ENCODE results near the gene NPAS3. TPM values are rescaled to one million over a fixed set of nuclear protein-coding genes. Genes with fewer than 3 reads are reported as not detected.

NPAS3 gene
- total RNA-seq, 1 experiment from 2014 or later: 0.90 TPM

DNA sequence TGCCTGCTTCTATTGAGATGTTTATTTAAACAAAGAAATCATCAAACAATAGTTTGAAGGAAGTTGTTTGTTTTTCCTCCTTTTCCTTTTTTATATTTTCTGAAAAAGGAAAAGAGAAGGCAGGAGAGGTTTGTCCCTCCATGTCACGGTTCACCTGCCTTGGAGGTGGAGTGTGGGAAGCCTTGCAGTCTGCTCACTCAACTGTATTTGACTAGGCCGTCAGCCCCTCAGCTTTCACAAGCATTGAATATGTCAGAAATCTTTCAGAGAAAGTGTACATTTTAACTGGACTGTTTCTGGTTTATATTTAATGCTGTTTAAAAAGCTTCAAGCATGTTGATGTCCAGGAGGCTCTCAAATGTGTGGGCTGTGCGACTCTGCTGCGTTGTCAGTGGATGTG is 370.4 kb downstream of the NPAS3 start:
- in situ Hi-C loops (cut with HindIII; ENCODE audit: low pct_unique_long_range_greater_than_20kb, low sequenced_read_pairs): no loop called here
- DNase-seq (ENCODE audit: low read depth, low spot score): no peak

DNA sequence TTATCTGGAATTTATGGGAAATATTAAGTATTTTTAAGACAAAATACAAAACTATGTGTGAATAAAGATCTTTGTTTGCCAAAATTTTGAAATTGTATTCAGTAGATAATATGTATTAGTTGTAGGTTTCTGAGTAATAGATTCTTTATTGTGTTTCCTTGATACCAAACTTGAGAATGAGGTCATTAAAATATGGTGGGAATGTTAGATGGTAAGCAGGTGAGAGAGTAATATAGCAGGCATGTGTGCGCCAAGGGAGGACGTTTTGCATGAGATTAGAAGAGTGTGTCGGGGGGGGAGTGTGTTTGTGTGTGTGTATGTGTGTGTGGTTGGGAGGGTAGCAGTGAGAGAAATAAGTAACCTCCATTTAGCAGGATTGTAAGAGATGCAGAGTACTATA is 376.5 kb downstream of the NPAS3 start:
- no peak for DNase-seq (ENCODE audit: low read depth, low spot score)
- in situ Hi-C loops (cut with HindIII; ENCODE audit: low pct_unique_long_range_greater_than_20kb, low sequenced_read_pairs): no loop called here

DNA sequence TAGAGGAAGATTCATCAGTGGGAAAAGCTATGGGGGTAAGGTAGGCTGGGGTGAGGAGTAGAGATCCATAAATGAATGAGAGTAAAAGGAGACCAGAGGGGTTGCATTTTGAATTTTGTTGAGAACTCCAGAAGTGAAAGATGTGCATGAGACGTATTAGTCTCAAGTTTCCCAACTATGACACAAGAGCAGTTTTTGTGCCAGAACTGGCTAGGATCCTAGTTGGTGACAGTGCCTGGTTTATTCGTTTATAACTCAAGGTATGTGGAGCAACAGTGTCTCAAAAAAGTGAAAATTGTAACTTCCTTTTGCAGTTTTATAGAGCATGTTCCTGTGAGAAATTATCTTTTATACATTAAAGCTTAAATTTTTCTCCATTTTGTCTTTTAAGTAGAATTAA is 377.0 kb downstream of the NPAS3 start:
- in situ Hi-C loops (cut with HindIII; ENCODE audit: low pct_unique_long_range_greater_than_20kb, low sequenced_read_pairs): no loop called here
- DNase-seq (ENCODE audit: low read depth, low spot score): no peak

DNA sequence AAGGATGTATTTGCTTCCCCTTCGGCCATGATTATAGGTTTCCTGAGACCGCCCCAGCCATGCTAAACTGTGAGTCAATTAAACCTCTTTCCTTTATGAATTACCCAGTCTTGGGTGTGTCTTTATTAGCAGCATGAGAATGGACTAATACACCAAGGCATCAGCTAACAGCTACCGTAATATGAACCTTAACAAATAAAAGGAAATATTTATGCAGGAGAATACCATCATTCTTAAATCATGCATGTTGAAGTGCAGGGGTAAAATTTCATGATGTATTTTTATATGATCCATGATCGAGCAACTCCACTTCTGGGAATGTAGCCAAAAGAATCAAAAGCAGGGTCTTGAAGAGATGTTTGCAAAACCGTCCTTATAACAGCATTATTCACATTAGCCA is 379.0 kb downstream of the NPAS3 start:
- no peak for DNase-seq (ENCODE audit: low read depth, low spot score)
- in situ Hi-C loops (cut with HindIII; ENCODE audit: low pct_unique_long_range_greater_than_20kb, low sequenced_read_pairs): no loop called here

DNA sequence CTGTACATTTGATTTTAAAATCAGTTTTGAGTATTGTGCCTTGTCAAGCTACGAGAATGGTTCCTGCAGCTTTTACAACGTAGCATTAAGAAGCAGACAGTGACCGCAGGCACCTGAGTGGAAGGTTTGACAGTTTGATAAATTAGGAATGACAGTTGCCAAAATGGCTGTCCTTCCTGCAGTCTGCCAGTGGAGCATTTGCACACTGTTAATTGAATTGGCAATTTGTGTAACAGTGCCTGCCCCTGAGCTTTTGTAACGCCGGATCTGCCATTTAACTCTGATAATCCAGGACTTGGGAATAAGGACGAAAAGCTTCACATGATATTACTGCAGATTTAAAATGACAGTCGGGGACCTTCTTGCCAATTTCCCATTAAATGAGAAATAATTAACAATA is 385.3 kb downstream of the NPAS3 start:
- in situ Hi-C loops (cut with HindIII; ENCODE audit: low pct_unique_long_range_greater_than_20kb, low sequenced_read_pairs): no loop called here
- DNase-seq (ENCODE audit: low read depth, low spot score): no peak

DNA sequence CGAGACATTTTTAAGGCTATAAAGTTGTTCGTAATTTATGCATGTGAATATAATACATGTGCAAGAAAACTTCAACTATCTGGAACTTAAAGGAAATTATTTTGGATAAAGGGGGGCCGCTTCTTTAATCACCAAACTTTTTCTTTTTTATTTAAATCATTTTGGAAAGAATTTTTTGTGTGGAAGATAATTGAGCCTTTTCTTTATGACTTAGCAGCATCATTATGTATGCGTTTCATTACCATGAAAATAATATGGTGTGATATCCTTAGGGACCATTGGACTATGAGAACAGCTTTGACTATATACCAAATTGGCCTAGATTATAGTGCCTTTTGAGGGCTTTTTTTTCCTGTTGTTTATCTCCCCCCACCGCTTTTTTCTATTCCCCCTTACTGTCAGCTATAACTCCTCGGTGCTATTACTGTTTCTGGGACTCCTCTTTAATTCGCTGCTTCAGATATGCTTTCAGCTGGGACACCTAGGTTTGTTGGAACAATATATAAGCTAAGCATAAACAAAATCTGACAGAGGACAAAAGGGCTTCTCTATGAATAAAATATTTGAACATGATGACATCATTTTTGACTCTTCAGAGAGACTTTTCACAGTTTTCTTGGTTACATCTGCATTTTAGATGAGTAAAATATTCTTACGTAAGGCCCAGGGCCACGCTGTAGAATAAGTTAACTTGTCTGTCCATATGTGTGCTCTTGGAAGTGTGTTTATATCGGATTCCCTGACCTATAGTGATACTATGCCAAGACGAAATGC is 392.7 kb downstream of the NPAS3 start:
- DNase-seq (ENCODE audit: low read depth, low spot score): no peak
- in situ Hi-C loops (cut with HindIII; ENCODE audit: low pct_unique_long_range_greater_than_20kb, low sequenced_read_pairs): no loop called here

DNA sequence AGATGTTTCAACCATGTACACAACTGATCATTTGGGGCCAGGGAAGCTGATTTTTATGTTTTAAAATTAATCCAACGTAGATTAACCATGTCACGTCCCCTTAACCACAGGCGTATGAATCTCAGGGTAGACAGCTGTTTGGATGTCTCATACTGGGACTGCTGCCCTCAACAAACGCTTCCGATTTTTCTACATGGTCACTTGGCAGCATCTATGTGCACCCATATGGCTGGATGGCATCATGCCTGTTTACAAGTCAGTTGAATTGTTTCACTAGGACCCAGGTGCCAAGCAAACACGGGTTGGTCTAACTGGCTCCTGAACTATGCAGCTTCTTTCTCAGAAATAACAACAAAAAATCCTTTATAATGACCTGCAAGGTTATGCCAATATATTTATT is 393.8 kb downstream of the NPAS3 start:
- in situ Hi-C loops (cut with HindIII; ENCODE audit: low pct_unique_long_range_greater_than_20kb, low sequenced_read_pairs): no loop called here

DNA sequence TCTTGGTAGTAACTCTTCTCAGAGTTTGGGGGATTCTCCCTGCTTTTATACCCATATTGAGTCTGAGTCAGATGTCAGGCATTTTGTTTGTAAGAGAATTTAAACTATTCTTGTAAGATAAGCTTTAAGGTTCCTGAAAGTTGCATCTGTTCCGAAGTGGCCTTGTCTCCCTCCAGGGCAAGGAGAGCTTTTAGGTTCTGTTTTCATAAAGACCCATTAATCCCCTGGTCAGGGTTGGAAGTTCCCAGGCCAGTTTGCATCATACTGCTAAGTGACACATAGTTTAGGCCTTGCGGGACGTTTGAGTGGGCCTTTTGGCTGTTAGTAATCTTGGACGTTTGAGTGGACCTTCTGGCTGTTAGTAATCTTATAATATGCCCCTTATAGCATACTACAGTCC is 396.7 kb downstream of the NPAS3 start:
- no peak for DNase-seq (ENCODE audit: low read depth, low spot score)
- in situ Hi-C loops (cut with HindIII; ENCODE audit: low pct_unique_long_range_greater_than_20kb, low sequenced_read_pairs): no loop called here

More for the DNA sequence above, 393.8 kb downstream of the NPAS3 start:
- DNase-seq (ENCODE audit: low read depth, low spot score): no peak

DNA sequence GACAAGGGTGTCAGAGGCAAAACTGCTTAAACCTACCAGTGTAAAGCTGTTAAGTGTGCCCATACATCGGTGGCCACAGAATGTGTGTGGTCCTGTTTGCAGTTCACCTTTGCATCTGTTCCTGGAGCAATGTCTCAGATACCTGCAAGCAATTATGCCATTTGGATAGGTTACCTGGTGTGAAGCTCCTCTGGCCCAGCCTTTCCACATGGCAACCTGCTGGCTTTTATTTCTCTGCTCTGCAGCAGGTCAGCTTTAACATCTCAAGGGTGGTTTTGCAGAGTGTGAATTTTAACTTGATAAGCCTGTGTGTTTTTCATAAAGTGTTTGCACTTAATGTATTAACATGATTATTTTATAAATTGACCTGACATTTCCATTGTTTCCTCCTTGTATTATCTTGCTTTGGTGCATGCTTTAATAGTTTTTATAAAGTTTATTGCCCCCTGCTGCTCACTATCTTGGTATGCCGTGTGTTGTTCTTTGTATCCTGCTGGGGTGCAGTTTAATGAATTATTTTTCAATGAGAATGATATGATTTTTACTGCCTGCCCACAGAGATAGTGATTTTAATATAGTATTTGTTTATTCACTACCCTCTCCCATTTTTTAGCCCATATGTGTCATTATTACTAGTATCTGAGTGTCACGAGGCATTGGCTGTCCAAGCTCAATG is 403.8 kb downstream of the NPAS3 start:
- no peak for DNase-seq (ENCODE audit: low read depth, low spot score)
- in situ Hi-C loops (cut with HindIII; ENCODE audit: low pct_unique_long_range_greater_than_20kb, low sequenced_read_pairs): no loop called here

DNA sequence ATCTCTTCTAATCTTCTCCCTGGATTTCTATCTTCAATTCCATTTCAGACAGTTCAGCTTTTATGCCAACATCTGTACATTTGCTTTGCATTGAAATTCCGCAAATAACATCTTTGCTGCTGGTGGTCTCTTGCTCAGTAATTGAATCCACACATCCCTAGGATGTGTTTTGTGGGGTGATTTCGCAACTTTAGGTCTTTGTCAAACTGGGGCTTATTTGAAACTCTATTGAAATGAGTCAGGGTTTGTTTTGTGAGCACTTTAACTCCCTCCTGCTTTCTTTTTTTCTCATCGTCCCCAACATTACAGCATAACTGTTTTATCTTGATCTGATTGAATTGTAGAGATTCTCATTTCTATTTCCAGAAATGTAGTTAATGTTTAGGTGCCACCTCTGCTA is 404.3 kb downstream of the NPAS3 start:
- no peak for DNase-seq (ENCODE audit: low read depth, low spot score)
- in situ Hi-C loops (cut with HindIII; ENCODE audit: low pct_unique_long_range_greater_than_20kb, low sequenced_read_pairs): no loop called here

DNA sequence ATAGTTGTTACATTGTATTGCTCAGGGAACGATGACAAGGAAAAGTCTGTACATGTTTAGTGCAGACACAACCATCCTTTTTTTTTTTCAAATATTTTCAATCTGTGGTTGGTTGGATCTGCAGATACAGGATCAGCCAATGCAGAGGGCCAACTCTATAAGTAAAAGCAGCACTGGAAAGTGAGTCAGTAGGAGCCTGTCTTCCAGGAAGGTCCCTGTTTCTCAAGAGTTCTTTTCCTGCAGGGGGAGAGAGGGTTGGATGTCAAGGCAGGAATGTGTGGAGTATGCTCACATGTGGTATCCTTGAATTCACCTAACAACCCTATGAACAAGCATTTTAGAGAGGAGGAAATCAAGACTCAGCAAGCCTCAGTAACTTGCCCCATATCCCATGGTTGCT is 409.1 kb downstream of the NPAS3 start:
- no peak for DNase-seq (ENCODE audit: low read depth, low spot score)
- in situ Hi-C loops (cut with HindIII; ENCODE audit: low pct_unique_long_range_greater_than_20kb, low sequenced_read_pairs): no loop called here

DNA sequence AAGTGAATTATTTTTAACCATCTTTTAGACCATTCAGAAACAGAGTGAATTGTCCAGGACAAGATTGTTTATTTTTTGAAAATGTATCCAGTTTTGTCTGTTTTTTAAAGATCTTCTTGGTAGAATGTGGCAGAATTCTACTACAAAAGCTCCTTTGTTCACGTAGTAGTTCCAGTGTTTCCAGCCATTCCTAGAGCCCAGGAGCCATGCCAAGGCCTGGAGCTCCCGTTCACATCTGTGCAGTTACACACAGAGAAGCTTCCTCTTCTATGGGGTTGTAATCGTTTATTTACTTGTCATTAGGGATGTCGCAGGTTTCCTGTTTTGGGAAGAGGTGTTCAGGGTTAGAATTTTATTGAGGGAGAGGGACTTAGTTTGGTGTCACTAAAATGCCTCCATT is 409.8 kb downstream of the NPAS3 start:
- in situ Hi-C loops (cut with HindIII; ENCODE audit: low pct_unique_long_range_greater_than_20kb, low sequenced_read_pairs): no loop called here
- DNase-seq (ENCODE audit: low read depth, low spot score): no peak

DNA sequence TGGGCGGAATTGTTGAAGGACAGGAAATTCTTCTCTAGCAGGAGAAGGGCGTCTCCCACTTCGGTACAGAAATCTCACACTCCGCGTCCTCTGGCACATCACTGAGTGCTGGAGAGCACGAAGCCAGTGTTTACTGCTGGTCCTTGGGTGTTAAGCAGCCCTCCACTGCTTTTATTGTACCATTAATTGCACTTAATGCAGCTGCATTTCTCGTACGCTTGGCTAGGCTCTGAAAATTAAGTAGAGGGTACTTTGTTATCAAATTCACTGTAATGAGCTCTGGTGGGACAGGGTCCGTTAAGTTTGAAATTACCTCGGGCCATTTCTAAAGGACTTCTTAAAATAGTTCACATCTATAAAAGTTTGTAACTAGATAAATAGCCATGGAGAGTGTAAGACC is 411.2 kb downstream of the NPAS3 start:
- in situ Hi-C loops (cut with HindIII; ENCODE audit: low pct_unique_long_range_greater_than_20kb, low sequenced_read_pairs): no loop called here
- no peak for DNase-seq (ENCODE audit: low read depth, low spot score)

DNA sequence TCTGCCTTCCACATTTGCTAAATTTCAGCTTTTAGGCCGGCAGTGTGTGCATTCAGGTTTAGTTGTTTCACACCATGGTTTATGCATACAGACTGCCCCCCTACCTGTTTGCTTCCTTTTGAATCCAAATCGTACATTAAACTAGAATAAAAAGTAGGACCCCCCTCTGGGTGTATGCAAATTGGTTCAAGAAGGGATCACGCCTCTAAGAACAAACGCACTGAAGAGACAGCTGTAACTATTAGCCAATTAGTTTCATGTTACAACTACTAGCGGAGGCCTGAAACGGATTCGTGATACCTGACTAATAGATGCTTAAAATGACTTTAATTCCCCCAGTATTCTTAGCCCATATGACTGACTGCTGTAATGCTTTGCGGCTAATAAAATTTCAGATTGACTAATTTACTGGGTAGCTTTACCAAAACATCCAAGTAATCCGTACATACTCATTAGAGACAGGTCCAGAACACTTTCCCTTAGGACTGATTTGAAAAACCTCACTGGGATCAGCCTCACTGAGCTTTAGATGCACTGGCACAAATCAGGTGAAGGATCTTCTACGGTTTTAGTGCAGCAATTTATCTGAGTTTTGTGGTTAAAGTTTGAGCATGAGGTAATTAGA is 411.8 kb downstream of the NPAS3 start:
- no peak for DNase-seq (ENCODE audit: low read depth, low spot score)
- in situ Hi-C loops (cut with HindIII; ENCODE audit: low pct_unique_long_range_greater_than_20kb, low sequenced_read_pairs): no loop called here

DNA sequence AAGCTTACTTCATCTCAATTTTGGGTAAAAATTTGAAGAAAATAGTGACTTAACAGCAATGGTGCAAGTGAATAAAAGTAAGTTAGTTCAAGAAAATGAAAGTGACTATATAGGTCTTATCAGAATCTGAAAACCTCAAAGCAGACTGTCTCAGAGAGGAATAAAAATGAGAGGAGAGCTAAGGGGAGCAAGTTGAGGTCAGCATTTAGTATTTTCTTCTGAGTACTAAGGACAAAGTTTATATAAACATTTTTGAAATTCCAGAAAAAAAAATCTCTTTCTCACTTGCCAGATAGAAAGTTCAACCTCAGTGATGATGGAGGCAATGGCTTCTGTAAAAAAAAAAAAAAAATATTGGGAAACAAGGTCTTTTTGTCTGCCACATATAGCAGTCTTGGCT is 414.1 kb downstream of the NPAS3 start:
- in situ Hi-C loops (cut with HindIII; ENCODE audit: low pct_unique_long_range_greater_than_20kb, low sequenced_read_pairs): no loop called here
- DNase-seq (ENCODE audit: low read depth, low spot score): no peak

DNA sequence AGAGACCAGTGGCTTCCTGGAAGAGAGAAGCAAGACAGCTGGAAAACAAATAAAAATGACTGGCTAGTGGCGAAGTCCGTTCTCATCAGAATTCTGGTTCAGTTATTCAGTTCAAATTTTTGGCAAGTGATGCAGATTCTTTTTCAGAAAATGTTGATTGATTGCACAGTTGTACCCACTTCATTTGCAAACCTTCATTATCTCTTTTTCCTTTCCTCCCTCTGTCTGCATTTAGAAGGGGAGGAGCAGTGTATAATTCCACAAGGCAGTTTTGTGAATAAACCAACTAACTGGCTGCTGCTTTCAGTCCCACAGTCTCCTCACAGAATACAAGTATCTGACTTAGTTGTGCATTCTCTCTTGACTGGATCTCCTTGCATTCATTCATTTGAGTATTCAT is 417.5 kb downstream of the NPAS3 start:
- in situ Hi-C loops (cut with HindIII; ENCODE audit: low pct_unique_long_range_greater_than_20kb, low sequenced_read_pairs): no loop called here
- no peak for DNase-seq (ENCODE audit: low read depth, low spot score)

DNA sequence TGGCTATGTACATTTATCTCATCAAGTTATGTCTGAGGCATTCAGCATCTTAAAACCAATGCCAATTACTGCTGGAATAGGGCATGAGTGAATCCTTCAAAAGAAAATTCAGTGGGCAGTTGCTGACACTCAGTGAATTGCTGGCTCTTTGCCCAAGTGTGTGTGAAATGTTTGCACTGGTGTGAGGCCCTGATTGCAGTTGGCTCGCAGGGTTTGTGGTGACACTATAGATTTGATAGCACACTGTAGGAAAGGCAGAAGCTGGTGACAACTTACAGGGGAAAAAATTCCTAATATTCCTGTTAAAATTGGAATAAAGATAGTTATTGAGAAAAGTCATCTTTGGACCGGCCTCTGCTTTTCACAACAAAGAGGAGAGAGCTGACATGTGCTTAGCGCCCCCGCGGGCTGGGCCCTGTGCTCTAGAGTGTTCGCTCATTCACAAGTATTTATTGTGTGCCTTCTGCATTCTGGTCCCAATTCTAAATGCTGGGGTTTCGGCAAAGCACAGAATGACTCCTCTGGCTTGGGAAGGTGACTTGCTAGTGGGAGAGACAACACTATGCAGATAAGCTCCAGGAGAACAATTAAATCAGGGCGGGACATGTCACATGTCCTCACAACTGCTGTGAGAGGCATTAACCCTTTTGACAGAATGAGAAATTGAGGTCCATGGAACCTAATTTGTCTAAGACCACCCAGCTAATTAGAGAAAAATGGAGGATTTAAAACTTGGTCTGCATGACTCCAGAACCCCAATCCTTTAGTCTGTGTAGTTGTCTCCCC is 418.7 kb downstream of the NPAS3 start:
- in situ Hi-C loops (cut with HindIII; ENCODE audit: low pct_unique_long_range_greater_than_20kb, low sequenced_read_pairs): no loop called here
- DNase-seq (ENCODE audit: low read depth, low spot score): no peak

DNA sequence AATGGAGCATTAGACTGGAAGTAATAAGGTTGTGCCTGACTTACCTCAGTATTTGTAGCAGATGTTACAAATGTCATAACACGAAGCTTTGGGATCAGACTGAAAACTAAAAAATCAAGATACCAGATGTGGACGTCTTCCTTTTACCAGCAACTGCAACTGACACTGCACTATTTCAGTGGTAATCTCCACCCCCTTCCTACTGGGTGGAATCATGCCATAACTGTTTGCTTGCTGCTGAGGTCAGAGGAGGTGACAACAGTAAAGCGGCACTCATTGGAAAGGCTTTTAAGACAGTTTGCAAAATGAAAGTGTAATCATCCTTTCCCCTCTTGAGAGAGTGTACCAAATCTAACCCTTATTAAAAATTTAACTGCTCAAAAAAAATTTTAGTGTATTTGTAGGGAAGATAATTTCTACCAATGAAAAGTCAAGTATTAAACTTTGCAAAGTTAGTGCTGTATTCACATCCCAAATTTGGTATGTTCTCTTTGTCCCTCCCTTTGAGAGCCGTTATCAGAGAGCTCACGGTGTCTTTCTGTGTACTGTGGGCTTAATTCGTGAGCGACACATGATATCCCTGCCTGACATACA is 420.7 kb downstream of the NPAS3 start:
- in situ Hi-C loops (cut with HindIII; ENCODE audit: low pct_unique_long_range_greater_than_20kb, low sequenced_read_pairs): no loop called here
- no peak for DNase-seq (ENCODE audit: low read depth, low spot score)
